ENCODE data around the gene TNIP1.

Gene TNIP1

GRCh38 chr5:151082282-151082902 is 1.6 kb upstream of the TNIP1 start:
- DNase-seq, result no peak

DNA sequence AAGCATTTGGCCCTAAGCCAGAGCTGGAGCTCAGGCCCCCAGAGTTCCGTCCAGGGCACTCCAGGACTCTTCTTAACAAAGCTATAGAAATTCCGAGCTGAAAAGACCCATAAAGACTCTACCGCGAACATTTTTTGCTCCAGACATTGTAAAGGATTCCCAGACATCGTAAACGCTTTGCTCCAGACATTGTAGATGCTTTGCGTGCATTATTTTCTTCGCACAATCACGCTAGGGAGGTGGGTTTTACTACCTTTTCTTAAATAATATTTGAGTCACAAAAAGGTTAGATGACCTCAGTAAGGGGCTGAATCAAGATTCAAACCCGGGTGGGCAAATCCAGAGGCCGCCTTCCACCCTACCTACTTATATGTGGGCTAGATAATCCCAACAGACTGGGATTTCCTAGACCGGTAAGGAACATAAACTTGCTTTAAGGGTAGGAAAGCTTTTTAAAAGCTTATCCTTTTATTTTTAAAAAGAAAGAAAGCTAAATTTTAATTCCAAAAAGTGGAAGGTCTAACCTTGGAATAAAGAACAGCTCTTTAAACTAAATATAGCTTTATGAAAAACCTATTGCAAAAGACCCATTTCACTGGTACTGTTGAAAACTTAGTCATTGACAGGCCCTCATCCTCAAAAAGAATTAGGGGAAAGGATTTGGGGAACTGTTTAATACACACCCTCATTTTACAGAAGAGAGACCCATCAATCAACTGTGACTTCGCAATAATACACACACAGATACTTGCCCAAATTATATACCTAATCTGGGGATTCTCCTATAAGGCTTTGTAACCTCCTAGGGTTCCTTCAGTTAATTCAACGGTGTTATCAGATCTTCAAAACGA is 822 bp upstream of the TNIP1 start:
- no peak for DNase-seq

DNA sequence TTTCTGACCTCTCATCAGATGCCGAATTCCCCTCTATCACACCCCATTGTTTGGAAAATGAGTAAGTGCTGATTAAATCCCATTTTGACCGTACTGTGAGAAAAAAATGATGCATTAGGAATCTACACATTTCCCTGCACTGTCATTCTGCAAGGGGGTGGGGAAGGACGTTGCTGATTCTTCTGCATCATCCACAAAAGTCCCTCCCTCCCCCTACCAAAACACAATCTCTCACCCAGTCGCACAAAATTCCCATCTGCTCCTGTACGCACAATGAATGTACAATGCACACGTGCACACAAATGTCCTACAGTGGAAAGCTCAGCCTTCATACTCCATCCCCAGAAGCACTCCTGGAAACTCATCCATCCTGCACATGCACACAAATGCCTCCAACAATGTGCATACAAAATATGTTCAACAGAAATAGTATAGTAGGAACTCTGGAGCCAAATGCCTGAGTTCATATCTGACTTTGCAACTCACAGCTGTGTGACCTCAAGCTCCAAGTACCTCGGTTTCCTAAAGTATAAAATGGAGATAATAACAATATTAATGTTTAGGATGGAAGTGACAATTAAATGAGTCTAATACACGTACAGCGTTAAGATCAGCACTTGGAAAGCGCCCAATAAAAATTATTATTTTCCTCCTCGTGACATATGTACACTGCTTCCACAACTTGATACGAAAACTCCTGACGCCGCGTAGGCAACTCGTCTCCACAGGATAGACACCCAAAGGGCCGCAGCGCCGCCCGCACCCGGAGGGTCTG is 809 bp downstream of the TNIP1 start:
- DNase-seq, result no peak

DNA sequence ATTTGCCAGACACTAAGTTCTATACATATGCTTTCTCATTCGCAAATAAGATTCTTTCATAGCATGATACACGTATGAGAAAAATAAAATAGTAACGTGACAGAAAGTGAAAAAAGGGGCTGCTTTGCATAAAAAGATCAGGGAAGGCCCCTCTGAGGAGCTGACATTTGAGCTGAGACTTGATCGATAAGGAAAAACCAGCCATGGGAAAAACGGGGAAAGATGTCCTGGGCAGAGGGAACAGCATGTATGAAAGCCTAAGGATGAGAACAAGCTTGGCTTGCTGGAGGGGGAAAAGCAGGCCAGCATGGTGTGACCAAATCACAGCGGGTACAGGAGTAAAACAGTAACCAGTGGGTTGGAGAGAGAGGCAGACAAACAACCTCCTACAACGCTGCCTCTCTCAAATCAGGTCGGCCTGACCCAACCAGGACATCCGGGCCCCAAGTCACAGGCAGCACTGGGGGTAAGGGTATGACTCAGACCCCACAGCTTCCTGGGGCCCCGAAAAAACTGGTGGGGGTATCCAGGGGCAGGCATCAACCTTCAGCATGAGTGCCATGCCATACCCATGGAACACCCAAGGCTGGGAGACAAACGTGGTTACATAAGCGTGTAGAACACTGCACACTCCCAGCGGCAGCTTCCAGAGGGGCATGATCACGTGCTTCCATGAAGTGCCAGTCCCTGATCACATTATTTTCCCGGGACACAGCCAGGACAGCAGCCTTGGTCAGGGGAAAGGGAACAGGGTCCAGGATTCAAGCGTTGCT is 2.2 kb downstream of the TNIP1 start:
- DNase-seq, result peak; percentile 84

DNA sequence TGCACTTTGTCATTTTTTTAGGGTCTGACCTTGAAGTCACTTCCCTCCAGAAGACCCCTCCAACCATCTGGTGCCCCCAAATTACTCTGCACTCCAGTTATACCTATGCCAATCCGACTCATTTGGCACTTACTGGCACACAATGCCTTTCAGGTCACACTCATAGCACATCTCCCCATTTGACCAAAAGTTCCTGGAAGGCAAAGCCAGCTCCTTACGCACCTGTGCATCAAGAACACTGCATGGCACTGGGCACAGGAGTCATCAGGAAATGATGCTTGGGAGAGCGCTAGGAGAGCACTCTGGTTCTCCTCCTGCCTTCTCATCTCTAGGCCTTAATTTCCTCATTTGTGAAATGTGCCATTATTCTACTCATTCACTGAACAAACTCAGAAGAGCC is 2.9 kb downstream of the TNIP1 start:
- no peak for DNase-seq

DNA sequence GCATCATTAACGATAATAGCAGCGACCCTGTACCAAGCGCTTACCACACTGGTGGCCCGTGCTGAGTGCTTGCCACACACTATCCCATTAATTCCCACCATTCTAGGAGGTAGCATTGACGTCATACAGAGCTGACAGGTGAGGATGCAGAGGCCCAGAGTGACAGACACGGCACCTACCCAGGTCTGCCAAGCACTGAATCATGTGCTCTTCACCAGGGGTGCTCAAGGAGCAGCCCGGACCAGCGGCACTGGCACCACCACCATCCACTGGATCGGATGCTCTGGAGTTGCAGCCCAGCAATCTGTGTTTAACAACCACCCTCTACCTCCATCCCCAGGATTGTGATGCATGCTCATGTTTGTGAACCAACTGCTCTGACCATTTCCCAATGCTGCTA is 3.4 kb downstream of the TNIP1 start:
- no peak for DNase-seq

DNA sequence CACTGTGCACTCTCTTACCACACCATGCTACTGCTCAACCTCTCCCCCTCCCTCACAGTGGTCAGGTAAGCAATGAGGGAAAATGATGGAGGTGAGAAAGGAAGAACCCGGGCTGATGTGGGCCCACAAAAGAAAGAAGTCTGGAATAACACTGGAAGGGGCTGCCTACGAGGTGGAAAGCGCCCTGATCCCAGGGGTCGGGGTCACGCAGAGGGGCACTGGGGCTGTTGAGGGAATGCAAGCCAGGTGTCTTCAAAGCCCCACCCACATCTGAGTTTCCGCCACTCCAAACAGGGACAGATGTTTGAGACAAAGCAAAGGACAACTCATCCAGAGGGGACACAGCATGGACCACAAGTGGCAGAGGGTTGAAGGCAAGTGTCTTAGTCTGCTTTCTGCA is 4.2 kb downstream of the TNIP1 start:
- no peak for DNase-seq

GRCh38 chr5:151075698-151076331 is 5.0 kb downstream of the TNIP1 start:
- DNase-seq, result no peak

DNA sequence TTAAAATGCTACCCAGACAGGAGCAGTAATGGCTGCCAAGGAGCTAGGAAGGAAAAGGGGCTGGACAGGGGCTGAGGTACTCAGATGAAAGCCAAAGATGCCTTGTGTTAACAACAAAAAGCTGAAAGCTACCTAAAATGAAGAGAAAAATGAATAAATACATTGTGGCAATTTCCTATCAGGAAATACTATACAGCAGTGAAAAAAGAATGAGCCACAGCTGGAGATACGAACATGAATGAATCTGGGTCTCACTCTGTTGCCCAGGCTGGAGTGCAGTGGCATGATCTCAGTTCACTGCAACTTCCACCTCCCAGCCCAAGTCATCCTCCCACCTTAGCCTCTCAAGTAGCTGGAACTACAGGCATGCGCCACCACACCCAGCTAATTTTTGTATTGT is 6.3 kb downstream of the TNIP1 start:
- no peak for DNase-seq

- no peak for DNase-seq
Observed at GRCh38 chr5:151073280-151073679, 7.6 kb downstream of the TNIP1 start.

DNA sequence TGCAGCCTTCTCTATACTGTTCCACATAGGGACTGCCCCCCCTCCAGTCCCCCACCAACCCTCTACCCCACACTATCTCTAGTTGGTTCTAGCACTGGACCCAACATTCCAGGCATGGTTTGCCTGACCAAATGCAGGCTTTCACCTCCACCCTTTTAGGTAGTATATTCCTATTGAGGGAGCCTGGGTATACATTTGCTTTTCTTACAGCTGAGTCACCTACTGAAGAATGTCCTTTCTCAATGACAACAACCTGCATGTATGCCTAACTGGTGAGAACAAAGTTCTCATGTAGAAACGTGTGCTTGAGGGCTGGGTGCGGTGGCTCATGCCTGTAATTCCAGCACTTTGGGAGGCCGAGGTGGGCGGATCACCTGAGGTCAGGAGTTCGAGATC is 8.2 kb downstream of the TNIP1 start:
- DNase-seq, result no peak

GRCh38 chr5:151071848-151072629 is 8.8 kb downstream of the TNIP1 start:
- no peak for DNase-seq

GRCh38 chr5:151071021-151071420 is 9.8 kb downstream of the TNIP1 start:
- no peak for DNase-seq

DNA sequence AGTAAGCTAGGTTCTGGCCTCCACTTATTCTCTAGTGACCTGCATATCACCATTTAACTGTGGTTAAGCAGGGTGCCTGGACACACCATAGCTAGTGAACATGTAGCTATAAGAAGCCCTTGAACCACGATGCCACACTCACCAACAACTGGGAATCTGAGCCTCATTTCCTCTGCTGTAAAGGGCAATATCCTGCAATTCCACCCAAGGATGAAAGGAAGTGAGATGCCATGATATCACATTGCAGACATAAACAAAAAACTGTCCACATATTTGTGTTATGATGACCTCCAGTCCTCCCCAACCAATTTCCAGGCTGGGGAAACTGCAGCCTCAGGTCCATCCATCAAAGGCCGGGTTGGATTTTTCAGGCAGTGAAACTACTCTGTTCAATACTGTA is 10.4 kb downstream of the TNIP1 start:
- no peak for DNase-seq

GRCh38 chr5:151068433-151069197 is 12.2 kb downstream of the TNIP1 start:
- DNase-seq, result peak; percentile 81

GRCh38 chr5:151067632-151068432 is 13.0 kb downstream of the TNIP1 start:
- DNase-seq, result no peak

- no peak for DNase-seq
Observed at GRCh38 chr5:151066920-151067319, 13.9 kb downstream of the TNIP1 start.

DNA sequence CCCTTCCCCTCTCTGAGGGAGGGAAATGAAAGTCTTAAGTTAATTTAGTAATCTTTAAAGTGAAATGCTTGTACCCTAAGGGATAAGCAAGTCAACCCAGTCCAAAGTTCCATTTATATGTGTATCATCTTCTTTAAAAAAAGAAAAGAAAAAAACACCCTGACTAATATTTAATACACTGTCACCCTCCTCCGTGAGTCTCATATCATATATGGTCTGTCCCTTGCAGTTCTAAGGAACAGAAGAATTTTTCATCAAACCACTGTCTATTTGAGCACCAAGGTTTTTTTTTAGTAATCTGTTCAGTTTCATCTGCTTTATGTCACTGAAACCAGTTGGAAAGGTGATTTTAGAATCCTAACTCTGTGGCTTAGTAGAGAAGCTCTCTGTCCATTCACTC is 15.2 kb downstream of the TNIP1 start:
- no peak for DNase-seq

- no peak for DNase-seq
Observed at GRCh38 chr5:151064916-151065499, 15.8 kb downstream of the TNIP1 start.
